NCI-H1930 (cell line): ENCODE data around the gene DSTYK.

ENCODE experiments used
- DNase-seq, 2 experiments: peaks; one replicate each; lab custom pipeline; 2025; lab: John Stamatoyannopoulos, UW

The DSTYK gene

GRCh38 chr1:205128050-205128449 is 83.5 kb downstream of the DSTYK start:
- no peak for DNase-seq

GRCh38 chr1:205127646-205128045 is 83.9 kb downstream of the DSTYK start:
- no peak for DNase-seq

- DNase-seq, result no peak
Measured at GRCh38 chr1:205124726-205125125, 86.8 kb downstream of the DSTYK start.

GRCh38 chr1:205122489-205122882 is 89.0 kb downstream of the DSTYK start:
- DNase-seq, result no peak

- peak; percentile 95 to 98 for DNase-seq
Measured at GRCh38 chr1:205121660-205122488, 89.6 kb downstream of the DSTYK start, which contains the start of gene RBBP5. TSS of gene RBBP5 (minus strand) at chr1:205121978. CDS start at chr1:205121873, 105 bp downstream.

- DNase-seq, result no peak
Measured at GRCh38 chr1:205118752-205119151, 92.8 kb downstream of the DSTYK start.

- no peak for DNase-seq
Measured at GRCh38 chr1:205111354-205111753, 100.1 kb downstream of the DSTYK start.

- no peak for DNase-seq
Measured at GRCh38 chr1:205109711-205110110, 101.8 kb downstream of the DSTYK start.

- DNase-seq, result no peak
Measured at GRCh38 chr1:205109269-205109668, 102.2 kb downstream of the DSTYK start.

GRCh38 chr1:205108464-205108863 is 103.0 kb downstream of the DSTYK start:
- DNase-seq, result no peak

- no peak for DNase-seq
Measured at GRCh38 chr1:205107327-205107726, 104.2 kb downstream of the DSTYK start.

GRCh38 chr1:205102404-205102803 is 109.1 kb downstream of the DSTYK start:
- DNase-seq, result no peak

GRCh38 chr1:205098242-205098641 is 113.3 kb downstream of the DSTYK start:
- no peak for DNase-seq

- DNase-seq, result no peak
Measured at GRCh38 chr1:205095422-205095821, 116.1 kb downstream of the DSTYK start.
